ENCODE results near the gene FBXW5. TPM values are rescaled to one million over a fixed set of nuclear protein-coding genes. Genes with fewer than 3 reads are reported as not detected.

Gene FBXW5
- total RNA-seq, result 121 and 137 TPM in 2 replicates

GRCh38 chr9:136944519-136945332, at the start of gene FBXW5, which contains the start of gene C8G:
Gene FBXW5, minus strand, starts transcription at chr9:136944738. Its CDS starts 655 bp downstream, at chr9:136944083.
Gene C8G, plus strand, starts transcription at chr9:136945243. Its CDS starts 78 bp downstream, at chr9:136945321.

GRCh38 chr9:136991993-136992818, 47.7 kb upstream of the FBXW5 start, which contains the start of gene PAXX:
Gene PAXX, plus strand, starts transcription at chr9:136992422. Its CDS starts 22 bp downstream, at chr9:136992444.

GRCh38 chr9:136982232-136983051, 37.9 kb upstream of the FBXW5 start, which contains the start of gene LCNL1:
Gene LCNL1, plus strand, starts transcription at chr9:136982993. Its CDS starts 594 bp downstream, at chr9:136983587.

GRCh38 chr9:136977223-136977622, 32.7 kb upstream of the FBXW5 start, which contains the start of gene PTGDS:
Gene PTGDS, plus strand, starts transcription at chr9:136977504. Its CDS starts 75 bp downstream, at chr9:136977579.

GRCh38 chr9:136951541-136952320, 7.2 kb upstream of the FBXW5 start, which contains the start of gene LCN12:
Gene LCN12, plus strand, starts transcription at chr9:136952273. Its CDS starts 55 bp downstream, at chr9:136952328.

Other genes with a start within 250 kb of the FBXW5 start
- 20.1 and 25.1 TPM in 2 replicates for gene DIPK1B, start 232.2 kb downstream of the FBXW5 start, total RNA-seq
- gene LCN10, start 201.8 kb downstream of the FBXW5 start, total RNA-seq, result not detected in 2 replicates
- not detected in 2 replicates for gene LCN6, start 196.2 kb downstream of the FBXW5 start, total RNA-seq
- not detected in 2 replicates for gene LCN8, start 186.5 kb downstream of the FBXW5 start, total RNA-seq
- gene LCN15, start 180.2 kb downstream of the FBXW5 start, total RNA-seq, result not detected in 2 replicates
- 104 and 151 TPM in 2 replicates for gene TMEM141, start 153.4 kb downstream of the FBXW5 start, total RNA-seq
- gene CCDC183, start 148.4 kb downstream of the FBXW5 start, total RNA-seq, result 0.18 and 1.6 TPM in 2 replicates
- gene RABL6, start 136.8 kb downstream of the FBXW5 start, total RNA-seq, result 68.2 and 77.4 TPM in 2 replicates
- 1.5 and 2.7 TPM in 2 replicates for gene AJM1, start 102.3 kb downstream of the FBXW5 start, total RNA-seq
- 118 and 128 TPM in 2 replicates for gene PHPT1, start 95.3 kb downstream of the FBXW5 start, total RNA-seq
- 3.2 and 3.6 TPM in 2 replicates for gene MAMDC4, start 92.4 kb downstream of the FBXW5 start, total RNA-seq
- gene EDF1, start 78.4 kb downstream of the FBXW5 start, total RNA-seq, result 376 and 413 TPM in 2 replicates
- gene TRAF2, start 58.2 kb downstream of the FBXW5 start, total RNA-seq, result 3.4 and 6.6 TPM in 2 replicates
- gene C8G, start 505 bp upstream of the FBXW5 start, total RNA-seq, result not detected in 2 replicates
- not detected in 2 replicates for gene LCN12, start 7.5 kb upstream of the FBXW5 start, total RNA-seq
- gene PTGDS, start 32.8 kb upstream of the FBXW5 start, total RNA-seq, result 4.5 and 15.2 TPM in 2 replicates
- not detected in 2 replicates for gene LCNL1, start 38.3 kb upstream of the FBXW5 start, total RNA-seq
- 17.7 and 29.2 TPM in 2 replicates for gene PAXX, start 47.7 kb upstream of the FBXW5 start, total RNA-seq
- gene CLIC3, start 51.8 kb upstream of the FBXW5 start, total RNA-seq, result 4.7 and 16.8 TPM in 2 replicates
- 12.3 and 23.8 TPM in 2 replicates for gene ABCA2, start 83.5 kb upstream of the FBXW5 start, total RNA-seq
- not detected in 2 replicates for gene FUT7, start 87.3 kb upstream of the FBXW5 start, total RNA-seq
- gene NPDC1, start 101.4 kb upstream of the FBXW5 start, total RNA-seq, result 51.2 and 71.8 TPM in 2 replicates
- not detected in 2 replicates for gene ENTPD2, start 109.3 kb upstream of the FBXW5 start, total RNA-seq
- gene SAPCD2, start 125.8 kb upstream of the FBXW5 start, total RNA-seq, result 0.18 and 2.6 TPM in 2 replicates
- 8.5 and 10.7 TPM in 2 replicates for gene UAP1L1, start 132.8 kb upstream of the FBXW5 start, total RNA-seq
- 86.1 and 101 TPM in 2 replicates for gene MAN1B1, start 142.2 kb upstream of the FBXW5 start, total RNA-seq
- 136 and 138 TPM in 2 replicates for gene DPP7, start 170.0 kb upstream of the FBXW5 start, total RNA-seq
- not detected in 2 replicates for gene GRIN1, start 194.4 kb upstream of the FBXW5 start, total RNA-seq
- gene LRRC26, start 225.3 kb upstream of the FBXW5 start, total RNA-seq, result not detected in 2 replicates
- gene TMEM210, start 227.3 kb upstream of the FBXW5 start, total RNA-seq, result not detected in 2 replicates
- 13.5 and 20.3 TPM in 2 replicates for gene ANAPC2, start 243.8 kb upstream of the FBXW5 start, total RNA-seq
- 52.2 and 74.0 TPM in 2 replicates for gene SSNA1, start 243.9 kb upstream of the FBXW5 start, total RNA-seq

Measured in cardiac atrium fibroblast (primary cell).